ENCODE data around the gene CARS1. TPM values are rescaled to one million over a fixed set of nuclear protein-coding genes. Genes with fewer than 3 reads are reported as not detected.

Gene CARS1
- total RNA-seq, 1 experiment from 2014 or later = 32.0 TPM

- H3K27ac ChIP-seq = no peak overlapping the region
- no peak for DNase-seq
- H3K36me3 ChIP-seq = peaks cover 11% of the 10 kb centered on the region
- H3K27me3 ChIP-seq = no peaks in the 10 kb centered on the region
- H3K4me3 ChIP-seq = no peak overlapping the region
- no peaks in the 10 kb centered on the region for H3K4me1 ChIP-seq
- no peaks in the 10 kb centered on the region for H3K9me3 ChIP-seq (replicated peaks)
Measured at GRCh38 chr11:3043315-3043871, 13.8 kb downstream of the CARS1 start.

GRCh38 chr11:3042496-3043314 is 14.5 kb downstream of the CARS1 start:
- no peak overlapping the region for H3K27ac ChIP-seq
- H3K4me1 ChIP-seq = no peaks in the 10 kb centered on the region
- no peaks in the 10 kb centered on the region for H3K9me3 ChIP-seq (replicated peaks)
- H3K27me3 ChIP-seq = no peaks in the 10 kb centered on the region
- peaks cover 14% of the 10 kb centered on the region for H3K36me3 ChIP-seq
- no peak for DNase-seq
- no peak overlapping the region for H3K4me3 ChIP-seq

DNA sequence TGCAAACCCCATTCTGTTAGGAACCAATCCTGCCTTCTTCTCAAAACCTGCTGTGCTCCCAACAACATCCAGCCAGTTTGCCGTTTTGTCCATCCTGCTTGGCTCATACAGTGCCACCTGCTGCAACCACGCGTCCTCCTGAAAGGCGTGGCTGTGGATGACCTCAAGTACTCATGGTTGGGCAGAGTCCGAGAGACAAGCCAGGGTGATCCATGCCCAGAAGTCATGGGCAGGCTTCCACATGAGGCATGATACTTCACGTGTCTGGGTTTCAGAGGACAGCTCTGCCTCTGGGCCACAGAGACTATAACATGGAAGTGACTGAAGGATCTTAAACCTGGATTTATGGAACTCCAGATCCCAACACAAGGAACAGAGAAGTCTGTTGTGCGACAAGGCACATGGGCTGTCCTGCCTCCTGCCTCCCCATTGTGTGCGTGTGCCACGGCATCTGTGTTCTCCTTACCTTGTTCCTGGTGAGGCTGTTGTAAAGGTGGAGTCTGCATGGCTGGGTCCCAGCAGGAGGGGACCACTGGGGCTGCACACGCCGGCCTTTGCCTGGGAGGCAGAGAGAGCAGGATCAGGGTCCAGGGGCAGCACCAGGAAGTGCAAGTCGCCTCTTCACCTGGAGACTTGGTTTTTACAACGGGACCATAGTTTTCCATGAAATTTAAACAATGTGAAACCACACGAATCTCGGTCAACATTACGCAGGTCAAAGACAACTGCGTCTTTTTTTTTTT is 15.4 kb downstream of the CARS1 start:
- peaks cover 14% of the 10 kb centered on the region for H3K36me3 ChIP-seq
- no peak for DNase-seq
- no peaks in the 10 kb centered on the region for H3K27me3 ChIP-seq
- H3K4me1 ChIP-seq = no peaks in the 10 kb centered on the region
- H3K4me3 ChIP-seq = no peak overlapping the region
- H3K9me3 ChIP-seq (replicated peaks) = no peaks in the 10 kb centered on the region
- H3K27ac ChIP-seq = no peak overlapping the region

GRCh38 chr11:3040881-3041280 is 16.3 kb downstream of the CARS1 start:
- Histone ChIP-seq H3K4me1 (no peaks in the 10 kb centered on the region), H3K27me3 (no peaks in the 10 kb centered on the region), H3K36me3 (peaks cover 22% of the 10 kb centered on the region), H3K9me3 (replicated peaks) (no peaks in the 10 kb centered on the region), H3K27ac (no peak overlapping the region), H3K4me3 (no peak overlapping the region)
- no peak for DNase-seq

DNA sequence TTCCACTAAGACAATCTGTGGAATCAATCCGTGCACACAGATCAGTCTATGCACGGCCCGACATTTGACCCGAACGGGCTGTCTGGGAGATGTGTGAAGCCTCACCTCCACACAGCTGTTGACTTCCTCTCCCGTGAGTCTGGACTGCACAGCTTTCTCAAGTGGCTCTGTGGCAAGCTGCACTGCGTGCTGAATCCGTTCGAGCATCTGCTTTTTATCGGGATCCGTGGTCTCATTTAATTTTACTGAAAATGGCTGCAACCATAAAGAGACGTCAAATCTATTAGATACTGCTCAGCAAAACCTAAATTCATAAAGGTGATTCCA is 19.3 kb downstream of the CARS1 start:
- H3K27me3 ChIP-seq = no peaks in the 10 kb centered on the region
- peaks cover 22% of the 10 kb centered on the region for H3K36me3 ChIP-seq
- H3K4me1 ChIP-seq = no peaks in the 10 kb centered on the region
- DNase-seq = no peak
- H3K4me3 ChIP-seq = no peak overlapping the region
- H3K27ac ChIP-seq = no peak overlapping the region
- H3K9me3 ChIP-seq (replicated peaks) = no peaks in the 10 kb centered on the region

GRCh38 chr11:3037040-3037944 is 19.9 kb downstream of the CARS1 start:
- H3K36me3 ChIP-seq = peaks cover 22% of the 10 kb centered on the region
- H3K27me3 ChIP-seq = no peaks in the 10 kb centered on the region
- no peak overlapping the region for H3K4me3 ChIP-seq
- peak; percentile 65 to 75 for DNase-seq
- H3K4me1 ChIP-seq = no peaks in the 10 kb centered on the region
- H3K27ac ChIP-seq = no peak overlapping the region
- H3K9me3 ChIP-seq (replicated peaks) = no peaks in the 10 kb centered on the region

DNA sequence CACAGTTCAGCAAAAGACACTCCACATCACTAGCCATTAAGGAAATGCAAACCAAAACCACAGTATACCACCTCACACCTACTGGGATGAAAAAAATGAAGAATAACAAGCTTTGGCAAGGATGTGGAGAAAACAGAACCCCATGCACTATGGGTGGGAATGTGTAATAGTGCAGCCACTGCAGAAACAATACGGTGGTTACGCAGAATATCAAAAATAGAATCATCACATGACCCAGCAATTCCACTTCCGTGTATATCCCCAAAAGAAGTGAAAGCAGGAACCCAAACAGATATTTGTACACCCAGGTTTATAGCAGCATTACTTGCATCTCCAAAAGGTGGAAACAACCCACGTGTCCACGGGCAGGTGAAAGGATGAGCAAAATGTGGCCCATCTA is 20.8 kb downstream of the CARS1 start:
- Histone ChIP-seq H3K9me3 (replicated peaks) (no peaks in the 10 kb centered on the region), H3K27ac (no peak overlapping the region), H3K27me3 (no peaks in the 10 kb centered on the region), H3K4me1 (no peaks in the 10 kb centered on the region), H3K36me3 (peaks cover 22% of the 10 kb centered on the region), H3K4me3 (no peak overlapping the region)
- no peak for DNase-seq

DNA sequence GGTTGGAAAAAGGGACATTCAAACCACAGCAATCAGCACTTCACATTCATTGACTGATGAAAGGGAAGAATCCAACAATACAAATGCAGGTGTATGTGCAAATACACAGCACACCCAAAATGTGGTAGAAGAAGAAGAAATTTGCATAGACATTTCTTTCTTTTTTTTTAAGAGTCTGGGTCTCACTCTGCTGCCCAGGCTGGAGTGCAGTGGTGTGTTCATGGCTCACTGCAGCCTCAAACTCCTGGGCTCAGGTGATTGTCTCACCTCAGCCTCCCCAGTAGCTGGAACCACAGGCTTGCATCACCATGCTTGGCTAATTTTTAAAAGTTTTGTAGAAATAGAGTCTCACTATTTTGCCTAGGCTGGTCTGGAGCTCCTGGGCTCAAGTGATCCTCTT is 21.9 kb downstream of the CARS1 start:
- no peak for DNase-seq
- Histone ChIP-seq H3K27me3 (no peaks in the 10 kb centered on the region), H3K9me3 (replicated peaks) (no peaks in the 10 kb centered on the region), H3K4me1 (no peaks in the 10 kb centered on the region), H3K36me3 (peaks cover 22% of the 10 kb centered on the region), H3K27ac (no peak overlapping the region), H3K4me3 (no peak overlapping the region)

- Histone ChIP-seq H3K4me3 (no peak overlapping the region), H3K36me3 (peaks cover 21% of the 10 kb centered on the region), H3K9me3 (replicated peaks) (no peaks in the 10 kb centered on the region), H3K4me1 (no peaks in the 10 kb centered on the region), H3K27me3 (no peaks in the 10 kb centered on the region), H3K27ac (no peak overlapping the region)
- DNase-seq = no peak
Measured at GRCh38 chr11:3030289-3031070, 26.7 kb downstream of the CARS1 start.

DNA sequence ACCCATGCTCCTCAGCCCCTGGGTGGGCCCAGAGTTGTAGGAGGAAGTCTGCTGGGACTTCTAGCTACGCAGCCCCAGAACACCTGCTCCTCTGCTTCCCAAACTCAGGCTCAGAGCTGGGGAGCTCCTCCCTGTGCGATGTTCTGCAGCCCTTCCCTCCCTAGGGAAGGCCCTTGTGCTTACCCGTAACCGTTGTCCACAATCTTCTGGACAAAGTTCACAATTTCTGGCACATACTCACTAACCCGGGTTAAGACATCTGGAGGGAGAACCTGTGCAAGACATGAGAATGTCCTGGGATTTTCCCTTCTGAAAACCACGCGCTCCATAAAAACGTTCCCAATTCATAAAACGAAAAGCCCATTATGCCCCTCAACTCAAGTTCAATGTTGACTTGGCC is 28.4 kb downstream of the CARS1 start:
- Histone ChIP-seq H3K36me3 (peaks cover 24% of the 10 kb centered on the region), H3K27ac (no peak overlapping the region), H3K27me3 (no peaks in the 10 kb centered on the region), H3K4me3 (no peak overlapping the region), H3K4me1 (no peaks in the 10 kb centered on the region), H3K9me3 (replicated peaks) (no peaks in the 10 kb centered on the region)
- DNase-seq = no peak

DNA sequence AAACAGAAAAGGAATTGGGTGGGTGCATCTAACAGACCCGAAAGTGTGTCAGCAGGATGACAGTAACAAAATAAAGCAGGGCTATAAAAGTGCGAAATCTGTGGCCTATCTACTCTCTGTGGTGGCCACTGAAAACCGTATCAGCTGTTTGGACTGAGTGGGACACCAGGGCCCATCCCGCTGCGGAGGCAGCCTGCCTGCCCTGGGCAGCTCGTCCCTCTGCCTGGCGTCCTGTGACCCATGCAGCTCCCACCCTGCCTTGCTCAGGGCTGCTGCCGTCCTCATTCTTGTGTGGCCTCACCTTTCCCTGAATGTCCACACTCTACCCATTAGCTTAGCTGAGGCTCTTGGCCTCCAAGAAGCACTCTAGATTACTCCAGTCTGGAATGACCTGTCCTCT is 30.4 kb downstream of the CARS1 start:
- no peak overlapping the region for H3K27ac ChIP-seq
- H3K4me3 ChIP-seq = no peak overlapping the region
- no peak for DNase-seq
- no peaks in the 10 kb centered on the region for H3K9me3 ChIP-seq (replicated peaks)
- peaks cover 8% of the 10 kb centered on the region for H3K4me1 ChIP-seq
- peaks cover 24% of the 10 kb centered on the region for H3K36me3 ChIP-seq
- H3K27me3 ChIP-seq = no peaks in the 10 kb centered on the region

GRCh38 chr11:3022982-3023381 is 34.2 kb downstream of the CARS1 start:
- no peak overlapping the region for H3K27ac ChIP-seq
- H3K27me3 ChIP-seq = no peaks in the 10 kb centered on the region
- no peak for DNase-seq
- peaks cover 20% of the 10 kb centered on the region for H3K36me3 ChIP-seq
- no peak overlapping the region for H3K4me3 ChIP-seq
- H3K9me3 ChIP-seq (replicated peaks) = no peaks in the 10 kb centered on the region
- H3K4me1 ChIP-seq = peaks cover 8% of the 10 kb centered on the region

- H3K4me1 ChIP-seq = peaks cover 8% of the 10 kb centered on the region
- no peaks in the 10 kb centered on the region for H3K27me3 ChIP-seq
- peak; percentile 29 to 40 for DNase-seq
- no peak overlapping the region for H3K27ac ChIP-seq
- H3K9me3 ChIP-seq (replicated peaks) = no peaks in the 10 kb centered on the region
- no peak overlapping the region for H3K4me3 ChIP-seq
- H3K36me3 ChIP-seq = peaks cover 20% of the 10 kb centered on the region
Measured at GRCh38 chr11:3022300-3022967, 34.8 kb downstream of the CARS1 start.

DNA sequence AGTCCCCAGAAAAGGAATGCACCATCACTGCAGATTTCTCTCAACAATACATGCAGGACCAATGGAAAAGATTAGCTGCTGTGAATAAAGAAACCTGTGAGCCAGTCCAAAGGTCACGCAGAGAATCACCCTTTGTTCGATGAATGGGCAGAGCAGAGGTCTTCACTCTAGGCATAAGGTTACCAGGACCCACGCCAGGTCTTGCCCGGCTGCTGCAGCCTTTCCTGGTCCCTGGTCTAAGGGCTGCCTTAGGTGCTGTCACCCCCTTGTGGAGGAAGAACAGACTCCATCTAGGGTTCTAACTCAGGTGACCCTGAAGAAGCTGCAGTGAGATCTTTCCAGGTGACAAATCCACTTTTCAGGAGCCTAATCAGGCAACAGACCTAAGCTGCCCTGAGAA is 36.1 kb downstream of the CARS1 start:
- H3K4me1 ChIP-seq = peaks cover 8% of the 10 kb centered on the region
- H3K27me3 ChIP-seq = no peaks in the 10 kb centered on the region
- no peak overlapping the region for H3K4me3 ChIP-seq
- H3K9me3 ChIP-seq (replicated peaks) = no peaks in the 10 kb centered on the region
- peak; percentile 24 to 49 for DNase-seq
- peaks cover 21% of the 10 kb centered on the region for H3K36me3 ChIP-seq
- H3K27ac ChIP-seq = no peak overlapping the region

Data from SJCRH30 (cell line).